ENCODE data around the gene VAMP2. TPM values are rescaled to one million over a fixed set of nuclear protein-coding genes. Genes with fewer than 3 reads are reported as not detected.
A peak's percentile ranks its signal among the peaks of the same experiment; 100 is the strongest.

Gene VAMP2
- polyA plus RNA-seq, 2 of the 4 experiments (the other 2 are of a cell fraction), result 19.2 to 21.7 TPM

DNA sequence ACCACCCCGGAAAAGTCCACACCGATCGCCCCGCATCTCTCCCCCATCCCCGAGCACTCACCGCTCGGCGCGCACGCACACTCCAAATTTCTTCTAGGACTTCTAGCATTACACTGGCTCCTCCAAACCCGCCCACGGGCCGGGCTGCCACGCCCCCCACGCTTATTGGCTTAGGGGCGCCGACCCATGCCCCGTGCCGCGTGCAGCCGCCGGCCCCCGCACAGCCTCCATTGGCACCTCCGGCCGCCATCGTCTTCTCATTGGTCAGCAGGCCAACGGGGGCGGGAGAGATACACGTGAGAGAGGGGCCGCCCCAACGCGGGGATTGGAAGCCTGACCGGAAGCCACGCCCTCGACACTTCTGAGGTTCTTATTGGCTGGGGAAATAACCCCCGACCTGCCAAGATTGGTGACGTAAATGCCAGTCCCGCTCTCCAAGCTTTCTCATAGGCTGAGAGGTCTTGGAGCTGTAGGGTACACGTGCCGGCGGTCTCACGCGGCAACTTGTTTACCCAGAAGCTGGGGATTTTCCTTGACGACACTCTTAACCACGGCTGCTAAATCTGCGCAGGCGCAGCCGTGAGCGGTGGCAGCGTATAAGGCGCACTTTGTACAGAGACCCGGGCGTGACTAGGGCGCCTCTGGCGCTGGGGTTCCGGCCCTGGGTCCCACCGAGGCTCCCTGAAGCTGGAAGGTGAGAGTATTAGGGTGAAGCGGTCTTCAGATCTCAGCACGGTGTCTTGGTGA is 6.3 kb downstream of the VAMP2 start (continued):
- peak; percentile 24 for TF ChIP-seq CHD2 (IDR thresholded peaks at IDR 0.05; ENCODE audit: low read length, partially characterized antibody)
- no peak for TF ChIP-seq ESRRA (IDR thresholded peaks at IDR 0.05; ENCODE audit: borderline replicate concordance, low read length)
- TF ChIP-seq EP300 (IDR thresholded peaks at IDR 0.05), result no peak
- no peak for TF ChIP-seq KDM1A (IDR thresholded peaks at IDR 0.05; ENCODE audit: low read depth)
- no peak for TF ChIP-seq HES2 (IDR thresholded peaks at IDR 0.05)
- TF ChIP-seq ZNF302 (CRISPR knock-in tag; IDR thresholded peaks at IDR 0.05), result no peak
- TF ChIP-seq, protein P1, sequence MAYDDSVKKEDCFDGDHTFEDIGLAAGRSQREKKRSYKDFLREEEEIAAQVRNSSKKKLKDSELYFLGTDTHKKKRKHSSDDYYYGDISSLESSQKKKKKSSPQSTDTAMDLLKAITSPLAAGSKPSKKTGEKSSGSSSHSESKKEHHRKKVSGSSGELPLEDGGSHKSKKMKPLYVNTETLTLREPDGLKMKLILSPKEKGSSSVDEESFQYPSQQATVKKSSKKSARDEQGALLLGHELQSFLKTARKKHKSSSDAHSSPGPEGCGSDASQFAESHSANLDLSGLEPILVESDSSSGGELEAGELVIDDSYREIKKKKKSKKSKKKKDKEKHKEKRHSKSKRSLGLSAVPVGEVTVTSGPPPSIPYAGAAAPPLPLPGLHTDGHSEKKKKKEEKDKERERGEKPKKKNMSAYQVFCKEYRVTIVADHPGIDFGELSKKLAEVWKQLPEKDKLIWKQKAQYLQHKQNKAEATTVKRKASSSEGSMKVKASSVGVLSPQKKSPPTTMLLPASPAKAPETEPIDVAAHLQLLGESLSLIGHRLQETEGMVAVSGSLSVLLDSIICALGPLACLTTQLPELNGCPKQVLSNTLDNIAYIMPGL (CRISPR knock-in tag; IDR thresholded peaks at IDR 0.05; ENCODE audit: borderline replicate concordance), result no peak
- TF ChIP-seq HOXB13 (CRISPR knock-in tag; IDR thresholded peaks at IDR 0.05; ENCODE audit: low read depth), result no peak
- TF ChIP-seq BCL3 (IDR thresholded peaks at IDR 0.05), result peak; percentile 26; the same call in 1 of the 3 replicates
- TF ChIP-seq BHLHE40 (IDR thresholded peaks at IDR 0.05; ENCODE audit: low read depth, low read length), result peak; percentile 92
- peak; percentile 61; the same call in 1 of the 2 replicates for TF ChIP-seq MAZ (IDR thresholded peaks at IDR 0.05; ENCODE audit: borderline replicate concordance, low read depth, low read length)
- TF ChIP-seq ZSCAN20 (CRISPR knock-in tag; IDR thresholded peaks at IDR 0.05), result no peak
- TF ChIP-seq RAD21 (conservative IDR thresholded peaks at IDR 0.05 in 1 of 2, IDR thresholded peaks at IDR 0.05 in 1 of 2), result peak; percentile 33 to 40; a peak in 2 of 5 replicates
- no peak for TF ChIP-seq HOXB5 (CRISPR knock-in tag; IDR thresholded peaks at IDR 0.05)
- no peak; the same call in 1 of the 2 replicates for TF ChIP-seq PHF8 (IDR thresholded peaks at IDR 0.05; ENCODE audit: borderline replicate concordance, low read depth)
- TF ChIP-seq NPAS2 (CRISPR knock-in tag; IDR thresholded peaks at IDR 0.05; ENCODE audit: borderline replicate concordance), result peak; percentile 100

DNA sequence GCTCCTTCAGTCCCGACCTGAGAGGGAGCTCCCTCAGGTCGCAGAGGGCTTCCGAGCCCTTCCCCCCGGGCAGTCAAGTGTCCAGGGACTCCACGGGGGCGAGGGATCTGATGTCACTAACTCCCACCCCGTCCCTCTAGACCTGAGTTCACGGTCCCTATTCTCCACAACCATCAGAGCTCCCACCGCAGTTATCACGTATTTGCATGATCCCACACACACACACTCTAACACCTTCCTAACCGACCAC is 6.8 kb downstream of the VAMP2 start:
- peak; percentile 84; the same call in 1 of the 2 replicates for TF ChIP-seq HOXA7 (CRISPR knock-in tag; IDR thresholded peaks at IDR 0.05)
- peak; percentile 91 for TF ChIP-seq PHF8 (IDR thresholded peaks at IDR 0.05; ENCODE audit: borderline replicate concordance, low read depth)
- TF ChIP-seq EP300 (IDR thresholded peaks at IDR 0.05), result no peak
- TF ChIP-seq MAX (IDR thresholded peaks at IDR 0.05), result no peak
- TF ChIP-seq ZFP36 (IDR thresholded peaks at IDR 0.05; ENCODE audit: borderline replicate concordance, partially characterized antibody), result no peak
- DNase-seq (ENCODE audit: low read depth in 1 of 2, low spot score in 1 of 2), result no peak
- peak overlapping the region; percentile 89 to 93 for H3K27ac ChIP-seq
- no peaks in the 10 kb centered on the region for H3K9me3 ChIP-seq
- peaks cover 55% of the 10 kb centered on the region for H3K4me1 ChIP-seq
- no peak for ATAC-seq
- 3% methylated on average over 11 of the region's 11 CpGs for WGBS (ENCODE audit: missing lambda C conversion rate)
- CTCF ChIA-PET, result interaction anchor here (1.0 to 19.5 kb wide), 10 partner anchors 17 to 139 kb away, joined by 3 to 601 read pairs (median 6); partner anchors contain the start of genes HES7 and SLC25A35
- no peak for FAIRE-seq
- POLR2A ChIA-PET, result interaction anchor here (0.6 to 2.4 kb wide), 11 partner anchors 14 to 795 kb away, joined by 3 to 43 read pairs (median 5); partner anchors contain the start of genes BORCS6 and TMEM107
- peak overlapping the region; percentile 78 for H3K4me2 ChIP-seq
- H3K4me3 ChIP-seq, result peak overlapping the region; percentile 65
